Activated T-cell treated with anti-CD3 and anti-CD28 coated beads for 4 hours (primary cell): ENCODE results near the gene SRPX2.

Source experiments
- DNase-seq: peaks from one replicate; pipeline ENCODE4 v3.0.0-alpha.2; 2020

Gene SRPX2

GRCh38 chrX:100652266-100652665 lies 8.3 kb downstream of the SRPX2 start:
- no peak for DNase-seq

GRCh38 chrX:100654261-100654660 lies 10.3 kb downstream of the SRPX2 start:
- DNase-seq, result no peak

GRCh38 chrX:100658941-100659381 lies 15.0 kb downstream of the SRPX2 start:
- no peak for DNase-seq

GRCh38 chrX:100659431-100660137 lies 15.6 kb downstream of the SRPX2 start:
- no peak for DNase-seq

GRCh38 chrX:100662170-100662569 lies 18.2 kb downstream of the SRPX2 start:
- DNase-seq, result no peak

- DNase-seq, result no peak
These were observed 18.8 kb downstream of the SRPX2 start for GRCh38 chrX:100662796-100663195.

GRCh38 chrX:100663642-100664041 lies 19.6 kb downstream of the SRPX2 start:
- DNase-seq, result no peak

- DNase-seq, result no peak
These were observed 29.0 kb downstream of the SRPX2 start for GRCh38 chrX:100672966-100673365.

- no peak for DNase-seq
These were observed 29.5 kb downstream of the SRPX2 start for GRCh38 chrX:100673397-100673953.

GRCh38 chrX:100674705-100675104 lies 30.7 kb downstream of the SRPX2 start:
- no peak for DNase-seq

GRCh38 chrX:100677611-100678181 lies 33.7 kb downstream of the SRPX2 start:
- no peak for DNase-seq

- DNase-seq, result no peak
These were observed 36.8 kb downstream of the SRPX2 start for GRCh38 chrX:100680756-100681155.

GRCh38 chrX:100681599-100681998 lies 37.6 kb downstream of the SRPX2 start:
- no peak for DNase-seq

- DNase-seq, result no peak
These were observed 38.9 kb downstream of the SRPX2 start for GRCh38 chrX:100682939-100683338.

GRCh38 chrX:100685284-100685996 lies 41.4 kb downstream of the SRPX2 start:
- peak; percentile 50 for DNase-seq

- DNase-seq, result no peak
These were observed 42.0 kb downstream of the SRPX2 start for GRCh38 chrX:100685997-100686305.

GRCh38 chrX:100687128-100687527 lies 43.1 kb downstream of the SRPX2 start:
- DNase-seq, result peak; percentile 13

GRCh38 chrX:100687546-100687945 lies 43.5 kb downstream of the SRPX2 start:
- no peak for DNase-seq

- DNase-seq, result no peak
These were observed 51.3 kb downstream of the SRPX2 start for GRCh38 chrX:100695302-100695701.

GRCh38 chrX:100695991-100696390 lies 52.0 kb downstream of the SRPX2 start:
- DNase-seq, result no peak

GRCh38 chrX:100696699-100697351 lies 52.8 kb downstream of the SRPX2 start:
- DNase-seq, result no peak

GRCh38 chrX:100698551-100698950 lies 54.6 kb downstream of the SRPX2 start:
- no peak for DNase-seq

- no peak for DNase-seq
These were observed 56.8 kb downstream of the SRPX2 start for GRCh38 chrX:100700809-100701208.
